Heart left ventricle (tissue), 16 donors: Measurements from ENCODE around the gene TAF5L. TPM values are rescaled to one million over a fixed set of nuclear protein-coding genes. Genes with fewer than 3 reads are reported as not detected.
A peak's percentile ranks its signal among the peaks of the same experiment; 100 is the strongest.

Experiments used
- ATAC-seq, 4 donors: fragments of 200-7000 bp; cut with Tn5 transposase; one replicate each; pipeline ENCODE4 v1.9.1; 2020 to 2022; ENCODE audit warnings: moderate library complexity in 4 of 4, mild to moderate bottlenecking in 3 of 4, moderate number of reproducible peaks in 1 of 4
- DNase-seq, 5 donors: peaks; one replicate each; pipeline ENCODE4 v3.0.0-alpha.2; 2020
- H3K27ac ChIP-seq, 12 donors: fragments of 200-600 bp; sonication (generic) in 4 of 12; one replicate each; pipeline versions ENCODE4 v1.5.0 to v1.8.0; 2016 to 2022; ENCODE audit warnings: mild to moderate bottlenecking in 2 of 12
- H3K27me3 ChIP-seq, 9 donors: fragments of 200-600 bp; sonication (generic) in 2 of 9; one replicate each; pipeline versions ENCODE4 v1.5.1 to v1.8.0; 2016 to 2022; ENCODE audit warnings: mild to moderate bottlenecking in 3 of 9
- H3K36me3 ChIP-seq, 9 donors: fragments of 200-600 bp; sonication (generic) in 2 of 9; one replicate each; pipeline versions ENCODE4 v1.5.0 to v1.8.0; 2018 to 2022; ENCODE audit warnings: mild to moderate bottlenecking in 2 of 9
- H3K4me1 ChIP-seq, 12 donors: fragments of 200-600 bp; sonication (generic) in 4 of 12; one replicate each; pipeline versions ENCODE4 v1.5.0 to v1.8.0; 2016 to 2022; ENCODE audit warnings: mild to moderate bottlenecking in 3 of 12
- H3K4me3 ChIP-seq, 12 donors: fragments of 200-600 bp; sonication (generic) in 4 of 12; one replicate each; pipeline versions ENCODE4 v1.5.0 to v1.8.0; 2017 to 2022; ENCODE audit warnings: mild to moderate bottlenecking in 9 of 12, moderate library complexity in 4 of 12
- H3K9me3 ChIP-seq, 12 donors: fragments of 200-600 bp; sonication (generic) in 4 of 12; one replicate each; pipeline versions ENCODE4 v1.5.0 to v1.8.0; 2016 to 2022; ENCODE audit warnings: mild to moderate bottlenecking in 1 of 12
- POLR2A ChIP-seq, 2 donors: fragments of 450-650 bp; IDR thresholded peaks; one replicate each; pipeline ENCODE4 v1.6.1; 2017; ENCODE audit warnings: antibody characterized with exemption in 2 of 2, mild to moderate bottlenecking in 2 of 2, moderate library complexity in 2 of 2
- WGBS, 4 donors: extraction: QIAGEN DNeasy Blood & Tissue Kit in 2 of 4; methylation state at CpG; one replicate each; pipeline versions ENCODE4 v1.1.5 to v1.1.7; 2013 to 2018; 5-methylcytosine and 5-hydroxymethylcytosine counted together
- intact Hi-C, 10 donors: fragments of 100-400 bp; cut with DNase I; formaldehyde crosslinking; loops; one replicate each; pipeline versions ENCODE4 v1.11.1 to v1.14.2; 2022
- polyA plus RNA-seq, 2 donors: library from polyadenylated mRNA; stranded (reverse); fragments of 200-250 nt; gene quantifications; one replicate each; pipeline ENCODE4 v1.2.3, GENCODE V29; 2013
- total RNA-seq, 9 donors: library from RNA; depleted of rRNA in 2 of 9; stranded (reverse); fragments of >200 nt in 2 of 9; fragmentation: NEBNext Ultra II Directional in 3 of 9; extraction: Animal tissue kit (Norgen Biotek cat#: 25700) in 3 of 9; gene quantifications; one replicate each; pipeline versions ENCODE4 v1.1.0 to v1.2.4, GENCODE V29; 2016 to 2023
- TF ChIP-seq, protein P1 (sequence below), 12 donors: fragments of 200-600 bp; sonication (generic) in 4 of 12; IDR thresholded peaks; one replicate each; pipeline versions ENCODE4 v1.5.0 to v1.8.0; 2018 to 2022; ENCODE audit warnings: antibody characterized with exemption in 12 of 12, mild to moderate bottlenecking in 5 of 12
- donor health status: ischemic (EF 13 %, LVEDD 7.1; RV severe dilation, severe dysfunction).
- donor health status: healthy with polysubstance abuse.
- donor health status: DM: no; HTN: yes; CAD: no.
- donor health status: DM: no; HTN: no; CAD: no.
- donor health status: ischemic (EF 25% LVEDD 6.9; RV normal size, moderate dysfunction).
- donor health status: ischemic (EF 25% LVEDD 5.7; RV mildly dilated, moderate dysfunction).
- donor health status: healthy.
- donor health status: DM: yes; HTN: yes; CAD: no.
- donor health status: ischemic (EF 35%, LVEDD 5.7; RV mildly dilated, moderate dysfunction).
- donor health status: nonischemic (EF 11% LVEDD 7.7; RV severe dilation, severe dysfunction).
- donor health status: DM: yes; HTN: yes; CAD: no.
- donor health status: PGD.
- donor health status: ischemic (EF 29% LVEDD 5.4; RV normal size, mild dysfunction).
- donor health status: nonischemic (EF 23%, LVEDD 6.1; RV moderate dilation, normal function).

Gene TAF5L
- total and polyA plus RNA-seq, 11 donors: 4.4 to 15.4 (median 11.1) TPM

DNA sequence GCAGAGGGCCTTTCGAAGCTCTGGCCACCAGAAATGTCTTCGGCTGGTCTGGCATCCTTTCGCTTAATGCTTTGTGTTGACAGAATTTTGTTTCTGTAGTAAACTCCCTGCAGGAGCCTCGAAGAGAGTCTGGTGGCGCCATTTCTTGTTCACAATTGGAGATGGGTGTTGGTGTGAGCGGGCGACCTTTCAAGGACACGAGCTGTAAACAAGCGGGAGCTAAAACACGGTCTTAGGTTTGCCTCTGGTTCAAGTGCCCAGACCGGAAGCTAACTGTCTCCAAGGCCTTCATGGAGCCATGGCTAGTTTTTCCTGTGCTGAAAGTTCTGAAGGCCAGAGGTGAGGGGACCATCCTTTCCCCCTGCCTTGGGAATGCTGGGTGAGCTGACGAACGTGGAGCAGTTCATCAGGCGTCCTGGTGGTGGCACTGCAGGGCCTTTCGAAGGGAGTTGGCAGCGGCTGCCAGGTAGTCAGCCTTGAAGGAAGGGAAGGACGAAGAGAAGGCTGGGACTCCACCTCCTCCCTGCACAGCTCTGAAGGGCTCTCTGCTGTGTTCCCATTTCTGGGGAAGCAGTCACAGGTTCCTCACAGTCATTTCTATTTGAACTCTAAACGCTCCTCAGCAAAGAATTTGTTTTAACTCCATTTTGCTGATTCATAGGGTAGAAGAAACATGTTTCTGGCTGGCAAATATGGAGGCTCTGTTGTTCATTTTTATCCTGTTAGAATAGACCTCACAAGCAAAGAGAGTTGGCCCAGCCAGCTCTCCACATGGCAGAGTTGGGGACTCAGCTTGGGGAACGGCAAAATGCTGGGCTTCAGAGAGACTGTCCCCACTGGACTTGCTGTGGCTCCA lies 35.3 kb upstream of the TAF5L start:
- Histone ChIP-seq H3K4me3 (no peak overlapping the region), H3K4me1 (peaks cover 0 to 6% (median 0%) of the 10 kb centered on the region in 12 donors), H3K27me3 (no peaks in the 10 kb centered on the region), H3K36me3 (peaks cover 0 to 49% (median 34%) of the 10 kb centered on the region in 9 donors), H3K27ac (no peak overlapping the region), H3K9me3 (no peaks in the 10 kb centered on the region)
- intact Hi-C loops: loop anchor here (1.0 to 10.0 kb wide), 14 partner anchors 186 to 651 kb away; partner anchors contain the start of gene GALNT2 (in 2 of the 10)
- WGBS, 4 donors: 55 to 60% (median 58%) methylated on average over 19 of the region's 19 CpGs
- TF ChIP-seq POLR2A (IDR thresholded peaks at IDR 0.05): no peak
- TF ChIP-seq, protein P1, sequence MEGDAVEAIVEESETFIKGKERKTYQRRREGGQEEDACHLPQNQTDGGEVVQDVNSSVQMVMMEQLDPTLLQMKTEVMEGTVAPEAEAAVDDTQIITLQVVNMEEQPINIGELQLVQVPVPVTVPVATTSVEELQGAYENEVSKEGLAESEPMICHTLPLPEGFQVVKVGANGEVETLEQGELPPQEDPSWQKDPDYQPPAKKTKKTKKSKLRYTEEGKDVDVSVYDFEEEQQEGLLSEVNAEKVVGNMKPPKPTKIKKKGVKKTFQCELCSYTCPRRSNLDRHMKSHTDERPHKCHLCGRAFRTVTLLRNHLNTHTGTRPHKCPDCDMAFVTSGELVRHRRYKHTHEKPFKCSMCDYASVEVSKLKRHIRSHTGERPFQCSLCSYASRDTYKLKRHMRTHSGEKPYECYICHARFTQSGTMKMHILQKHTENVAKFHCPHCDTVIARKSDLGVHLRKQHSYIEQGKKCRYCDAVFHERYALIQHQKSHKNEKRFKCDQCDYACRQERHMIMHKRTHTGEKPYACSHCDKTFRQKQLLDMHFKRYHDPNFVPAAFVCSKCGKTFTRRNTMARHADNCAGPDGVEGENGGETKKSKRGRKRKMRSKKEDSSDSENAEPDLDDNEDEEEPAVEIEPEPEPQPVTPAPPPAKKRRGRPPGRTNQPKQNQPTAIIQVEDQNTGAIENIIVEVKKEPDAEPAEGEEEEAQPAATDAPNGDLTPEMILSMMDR (IDR thresholded peaks at IDR 0.05): peak; percentile 75 to 92 (median 88)
- peak; percentile 78 to 89 (median 81) for DNase-seq
- peak; percentile 80 to 95 (median 92) for ATAC-seq

DNA sequence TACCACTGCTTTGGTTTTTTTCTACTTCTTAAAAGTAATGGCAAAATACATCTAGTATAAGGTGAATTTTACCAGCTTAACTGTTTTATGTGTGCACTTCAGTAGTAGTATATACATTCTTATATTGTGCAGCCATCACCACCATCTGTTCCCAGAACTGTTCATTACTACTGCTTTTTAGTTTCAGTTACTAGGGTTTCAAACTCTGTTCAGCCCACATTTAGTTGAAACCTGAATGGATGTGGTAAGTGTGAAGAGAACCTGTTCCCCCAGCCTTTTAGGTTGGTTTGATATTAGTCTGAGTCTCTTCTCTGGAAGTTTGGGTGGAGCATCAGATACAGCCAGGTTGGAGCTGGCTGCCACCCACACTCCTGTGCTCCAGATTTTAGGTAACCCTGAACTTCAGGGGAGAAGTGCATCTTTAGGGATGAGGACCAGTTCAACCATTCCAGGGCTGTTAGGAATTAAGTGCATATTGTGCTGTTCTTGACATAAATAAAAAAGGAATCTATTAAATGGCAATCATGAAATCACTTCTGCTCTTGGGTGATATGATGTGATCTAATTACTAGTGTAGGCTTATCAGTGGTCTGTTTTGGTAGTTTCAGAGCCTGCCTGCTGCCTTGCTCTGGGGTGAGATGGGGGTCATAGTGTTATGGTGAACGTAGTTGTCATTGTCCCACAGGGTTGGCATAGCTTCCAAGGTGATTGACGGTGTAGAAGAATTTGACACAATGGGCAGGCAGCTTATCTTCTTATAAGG lies 32.3 kb upstream of the TAF5L start:
- Histone ChIP-seq H3K27ac (no peak overlapping the region), H3K27me3 (no peaks in the 10 kb centered on the region), H3K4me3 (no peak overlapping the region), H3K36me3 (peaks cover 0 to 78% (median 58%) of the 10 kb centered on the region in 9 donors), H3K4me1 (peaks cover 0 to 6% (median 0%) of the 10 kb centered on the region in 12 donors), H3K9me3 (no peaks in the 10 kb centered on the region)
- no peak for ATAC-seq
- no peak for DNase-seq
- intact Hi-C loops: no loop called here
- 86 to 94% (median 89%) methylated on average over 2 of the region's 2 CpGs for WGBS, 4 donors
- TF ChIP-seq POLR2A (IDR thresholded peaks at IDR 0.05): no peak

DNA sequence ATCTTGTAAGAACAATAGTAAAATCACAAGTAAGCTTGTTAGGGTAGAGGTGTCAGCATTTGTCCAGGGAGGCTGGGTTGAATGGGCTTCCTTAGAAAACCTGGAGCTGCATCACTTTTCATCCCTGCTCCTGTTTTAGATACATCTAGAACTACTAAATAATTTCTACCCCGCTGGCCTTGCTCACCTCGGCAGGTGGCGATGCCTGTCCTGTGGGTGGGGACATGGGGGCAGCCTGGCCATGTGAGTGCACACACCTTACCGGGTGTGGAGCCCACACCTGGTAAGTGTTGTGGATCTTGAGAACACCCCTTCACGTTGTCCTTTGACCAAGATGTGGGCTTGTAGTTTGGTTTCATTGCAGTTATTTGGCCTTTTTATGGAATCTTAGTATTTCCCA lies 29.9 kb upstream of the TAF5L start:
- intact Hi-C loops: no loop called here
- no peak for DNase-seq
- H3K9me3 ChIP-seq: no peaks in the 10 kb centered on the region
- no peak overlapping the region for H3K4me3 ChIP-seq
- H3K4me1 ChIP-seq: no peaks in the 10 kb centered on the region
- 93 to 97% (median 95%) methylated on average over 5 of the region's 5 CpGs for WGBS, 4 donors
- H3K27me3 ChIP-seq: no peaks in the 10 kb centered on the region
- H3K36me3 ChIP-seq: peaks cover 0 to 96% (median 81%) of the 10 kb centered on the region in 9 donors
- no peak overlapping the region for H3K27ac ChIP-seq
- TF ChIP-seq, protein P1 (IDR thresholded peaks at IDR 0.05): no peak
- TF ChIP-seq POLR2A (IDR thresholded peaks at IDR 0.05): no peak
- ATAC-seq: no peak

DNA sequence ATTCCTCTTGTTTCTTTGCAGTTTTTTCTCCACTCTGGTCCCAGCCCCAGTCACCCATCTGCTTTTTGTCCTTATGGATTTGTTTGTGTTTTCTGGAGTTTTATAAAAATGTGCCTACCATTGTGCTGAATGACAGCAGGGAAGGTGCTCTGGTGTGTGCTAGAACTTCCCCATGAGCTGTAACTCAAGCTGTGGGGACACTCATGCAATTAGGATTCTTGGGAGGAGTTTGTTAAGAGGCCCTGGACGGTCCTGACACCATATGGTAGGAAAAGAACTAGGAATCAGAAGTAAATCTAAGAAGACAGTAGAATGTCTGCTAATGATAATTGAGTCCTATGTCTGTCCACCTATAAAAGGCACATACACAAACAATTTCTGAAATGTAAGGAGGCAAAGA lies 27.5 kb upstream of the TAF5L start:
- ATAC-seq (no peak), DNase-seq (no peak)
- H3K27ac ChIP-seq: no peak overlapping the region
- no peak for TF ChIP-seq POLR2A (IDR thresholded peaks at IDR 0.05)
- TF ChIP-seq, protein P1 (IDR thresholded peaks at IDR 0.05): no peak
- no peaks in the 10 kb centered on the region for H3K9me3 ChIP-seq
- 72 to 89% (median 79%) methylated on average over 1 of the region's 1 CpG for whole genome bisulfite sequencing, 4 donors
- H3K36me3 ChIP-seq: peaks cover 0 to 99% (median 90%) of the 10 kb centered on the region in 9 donors
- no peaks in the 10 kb centered on the region for H3K4me1 ChIP-seq
- intact Hi-C loops: no loop called here
- H3K4me3 ChIP-seq: no peak overlapping the region
- no peaks in the 10 kb centered on the region for H3K27me3 ChIP-seq
